ENCODE measurements around the gene TSPAN13.

GRCh38 chr7:16805441-16805840 is 51.9 kb downstream of the TSPAN13 start:
- TF ChIP-seq CTCF (IDR thresholded peaks at IDR 0.05) (no peak), POLR2A (IDR thresholded peaks at IDR 0.05) (no peak)

Measured in Peyer's patch (tissue), 4 donors.